RWPE1 (cell line): ENCODE measurements around the gene FRMD4A.

Experiments used
- CTCF ChIA-PET: fragments of 350-600 bp; sonication (Branson Sonifier 250); formaldehyde crosslinking; extraction: SDS; loops from one replicate; lab custom pipeline; 2021; lab: Yijun Ruan, JAX
- POLR2A ChIA-PET: fragments of 400-600 bp; formaldehyde crosslinking; extraction: SDS; loops from one replicate; lab custom pipeline; 2020; ENCODE audit warnings: antibody characterized with exemption; ENCODE audit not compliant: low non-redundant PET; lab: Yijun Ruan, JAX
- DNase-seq: peaks from one replicate; pipeline ENCODE4 v3.0.0; 2012; ENCODE audit warnings: low spot score
- H3K27ac ChIP-seq: fragments of 450-650 bp; 2 replicates; pipeline ENCODE4 v1.5.1; 2017
- TF ChIP-seq, protein P1 (sequence below): fragments of 450-650 bp; conservative IDR thresholded peaks from 2 replicates; pipeline ENCODE4 v1.5.1; 2017; ENCODE audit warnings: low read depth, mild to moderate bottlenecking

The FRMD4A gene

DNA sequence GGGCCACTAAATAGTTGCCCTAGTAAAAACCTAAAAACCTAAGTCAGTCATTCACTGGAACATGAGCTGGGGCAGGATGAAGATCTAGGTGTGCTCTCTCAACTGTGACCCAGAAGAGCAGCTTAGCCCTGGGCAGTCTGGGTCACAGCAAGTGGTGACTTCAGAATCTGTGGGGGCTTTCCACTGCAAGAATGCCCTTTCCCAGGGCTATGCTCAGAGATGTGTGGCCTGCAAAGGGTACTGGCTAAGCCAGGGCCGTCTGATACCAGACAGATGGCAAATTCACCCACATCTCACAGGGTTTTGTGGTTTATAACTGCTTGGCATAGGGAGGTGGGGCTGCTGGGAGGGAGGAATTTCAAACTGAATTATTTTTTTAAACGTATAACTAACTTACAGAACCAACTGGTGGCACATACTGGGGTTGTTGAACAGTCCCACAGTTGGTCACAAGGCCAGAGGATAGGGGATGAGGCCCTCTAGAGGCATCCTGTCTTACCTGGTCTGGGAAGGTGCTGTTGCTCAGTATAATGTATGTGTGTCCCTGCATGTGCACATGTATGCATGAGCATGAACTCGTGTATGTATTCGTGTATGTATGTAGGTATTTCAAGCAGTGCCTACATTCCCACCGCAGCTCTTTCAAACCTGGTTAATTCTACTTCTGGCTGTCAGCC lies 680.7 kb downstream of the FRMD4A start:
- ChIA-PET POLR2A (no interaction called here), CTCF (no interaction called here)
- H3K27ac ChIP-seq = no peak overlapping the region
- TF ChIP-seq, protein P1, sequence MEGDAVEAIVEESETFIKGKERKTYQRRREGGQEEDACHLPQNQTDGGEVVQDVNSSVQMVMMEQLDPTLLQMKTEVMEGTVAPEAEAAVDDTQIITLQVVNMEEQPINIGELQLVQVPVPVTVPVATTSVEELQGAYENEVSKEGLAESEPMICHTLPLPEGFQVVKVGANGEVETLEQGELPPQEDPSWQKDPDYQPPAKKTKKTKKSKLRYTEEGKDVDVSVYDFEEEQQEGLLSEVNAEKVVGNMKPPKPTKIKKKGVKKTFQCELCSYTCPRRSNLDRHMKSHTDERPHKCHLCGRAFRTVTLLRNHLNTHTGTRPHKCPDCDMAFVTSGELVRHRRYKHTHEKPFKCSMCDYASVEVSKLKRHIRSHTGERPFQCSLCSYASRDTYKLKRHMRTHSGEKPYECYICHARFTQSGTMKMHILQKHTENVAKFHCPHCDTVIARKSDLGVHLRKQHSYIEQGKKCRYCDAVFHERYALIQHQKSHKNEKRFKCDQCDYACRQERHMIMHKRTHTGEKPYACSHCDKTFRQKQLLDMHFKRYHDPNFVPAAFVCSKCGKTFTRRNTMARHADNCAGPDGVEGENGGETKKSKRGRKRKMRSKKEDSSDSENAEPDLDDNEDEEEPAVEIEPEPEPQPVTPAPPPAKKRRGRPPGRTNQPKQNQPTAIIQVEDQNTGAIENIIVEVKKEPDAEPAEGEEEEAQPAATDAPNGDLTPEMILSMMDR = no peak
- no peak for DNase-seq

DNA sequence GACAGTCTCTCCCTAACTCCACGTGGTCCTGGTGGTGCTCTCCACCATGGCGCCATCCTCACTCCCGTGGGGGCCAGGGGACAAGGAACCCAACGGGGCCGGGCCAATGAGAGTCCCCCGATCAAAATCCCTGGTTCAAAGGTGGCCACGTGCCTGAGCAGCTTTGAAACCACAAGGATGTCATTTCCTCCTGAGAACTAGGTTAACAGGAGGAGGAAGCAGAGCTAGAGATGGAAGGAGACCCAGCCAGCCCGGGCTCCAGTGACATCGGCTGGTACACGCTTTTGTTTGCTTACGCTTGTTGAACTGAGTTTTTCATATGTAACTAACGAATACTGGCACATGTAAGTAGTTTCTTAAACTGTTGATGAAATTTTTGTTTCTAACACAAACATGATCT lies 682.3 kb downstream of the FRMD4A start:
- TF ChIP-seq, protein P1 = no peak
- DNase-seq = no peak
- ChIA-PET POLR2A (no interaction called here), CTCF (interaction anchor here (0.6 to 0.8 kb wide), 2 partner anchors 128 to 136 kb away, joined by 3 to 4 read pairs; no protein-coding TSS in a partner anchor)
- H3K27ac ChIP-seq = no peak overlapping the region

DNA sequence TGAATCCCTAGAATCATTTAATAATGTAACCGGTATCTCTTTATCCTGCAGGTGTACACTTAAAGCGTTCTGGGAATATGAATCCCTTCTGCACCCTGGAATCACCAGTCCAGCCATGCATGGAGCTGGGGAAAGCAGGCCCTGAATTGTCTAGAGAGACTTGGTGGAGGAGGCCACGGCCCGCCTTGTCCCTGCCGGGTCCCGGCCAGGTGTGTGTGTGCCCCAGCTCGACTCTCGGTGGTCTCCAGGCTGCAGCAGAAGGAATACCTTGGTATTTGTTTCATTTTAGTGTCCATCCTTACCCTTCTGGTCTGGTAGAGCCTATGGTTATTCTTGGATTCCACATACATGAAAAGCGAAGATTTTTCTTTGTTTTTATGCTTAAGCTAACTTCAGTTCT lies 685.9 kb downstream of the FRMD4A start:
- DNase-seq = no peak
- CTCF ChIA-PET = no interaction called here
- TF ChIP-seq, protein P1 = no peak
- POLR2A ChIA-PET = no interaction called here
- H3K27ac ChIP-seq = no peak overlapping the region

DNA sequence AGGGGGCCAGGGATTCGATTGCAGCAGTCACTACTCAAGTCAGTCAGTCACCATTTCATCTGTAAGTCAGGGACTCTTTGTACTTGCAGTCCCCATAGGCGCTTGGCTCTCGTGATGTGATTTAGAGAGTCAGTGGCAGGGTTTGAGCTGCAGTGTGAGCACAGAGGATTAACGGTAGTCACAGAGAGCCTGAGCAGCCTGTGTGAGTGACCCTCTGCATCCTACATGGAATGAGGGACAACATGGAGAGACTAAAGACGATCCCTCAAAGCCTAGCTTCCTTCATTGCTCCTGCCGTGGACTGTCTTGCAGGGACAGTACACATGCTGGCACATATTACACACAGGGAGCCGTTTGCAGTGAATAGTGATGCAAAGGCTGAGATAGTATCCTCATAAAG lies 687.7 kb downstream of the FRMD4A start:
- CTCF ChIA-PET = no interaction called here
- TF ChIP-seq, protein P1 = no peak
- POLR2A ChIA-PET = no interaction called here
- H3K27ac ChIP-seq = no peak overlapping the region
- DNase-seq = no peak

DNA sequence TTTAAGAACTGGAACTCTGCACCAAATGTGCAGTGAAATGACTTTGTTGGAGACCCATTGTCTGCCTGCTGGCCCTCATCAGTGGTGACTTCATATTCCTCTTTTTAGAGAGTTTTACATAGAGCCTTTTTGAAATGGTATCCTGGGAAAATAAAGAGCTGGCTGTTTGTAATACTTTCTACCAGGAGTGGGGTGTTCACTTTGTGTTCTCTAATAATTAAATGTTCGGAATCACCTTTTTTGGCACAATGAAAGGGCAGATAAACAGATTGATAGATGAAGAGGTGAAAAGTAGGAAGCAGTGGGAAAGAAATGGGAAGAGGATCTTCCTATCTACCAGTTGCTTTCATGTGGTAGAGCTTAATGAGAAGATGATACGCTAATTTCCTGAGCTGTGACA lies 688.4 kb downstream of the FRMD4A start:
- TF ChIP-seq, protein P1 = no peak
- DNase-seq = no peak
- H3K27ac ChIP-seq = no peak overlapping the region
- ChIA-PET POLR2A (no interaction called here), CTCF (interaction anchor here (0.5 to 0.6 kb wide), 2 partner anchors 30 to 847 kb away, joined by 3 to 4 read pairs; no protein-coding TSS in a partner anchor)

DNA sequence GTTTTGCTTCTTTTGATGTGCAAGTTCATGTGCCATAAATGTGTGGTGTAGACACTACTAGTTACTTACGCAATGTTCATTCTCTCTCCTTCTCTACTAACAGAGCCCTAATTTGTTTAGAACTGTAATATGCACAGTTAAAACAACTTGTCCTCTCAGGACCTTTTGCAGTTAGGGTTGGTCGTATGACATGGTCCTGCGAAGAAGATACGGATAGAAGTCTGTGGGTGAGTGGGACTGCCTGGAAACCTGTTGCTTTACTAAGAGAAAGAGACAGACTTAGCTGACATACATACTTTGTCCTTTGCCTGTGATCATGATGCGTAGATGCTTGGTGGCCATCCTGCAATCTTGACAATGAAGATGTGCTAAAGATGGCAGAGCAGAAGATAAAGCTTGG lies 692.8 kb downstream of the FRMD4A start:
- no peak overlapping the region for H3K27ac ChIP-seq
- TF ChIP-seq, protein P1 = no peak
- ChIA-PET POLR2A (no interaction called here), CTCF (interaction anchor here (0.6 kb wide), 1 partner anchor 385 kb away, joined by 3 read pairs; no protein-coding TSS in a partner anchor)
- DNase-seq = no peak
